K562 (cell line): Measurements from ENCODE around the gene KIFAP3. TPM values are rescaled to one million over a fixed set of nuclear protein-coding genes. Genes with fewer than 3 reads are reported as not detected.

Source experiments
- ATAC-seq: fragments of 200-7000 bp; cut with Tn5 transposase; 3 replicates; pipeline ENCODE4 v1.9.1; 2020; ENCODE audit warnings: moderate library complexity
- BruUV-seq: library from RNA; stranded (reverse); fragments of 400-500 nt; replicated peaks from 2 replicates; lab custom pipeline; 2021; lab: Mats Ljungman, UMichigan
- CTCF ChIA-PET: fragments of 300-600 bp; formaldehyde crosslinking; extraction: SDS; loops from one replicate; lab custom pipeline; 2021; ENCODE audit warnings: low intra/inter-chr PET ratio; lab: Yijun Ruan, JAX
- POLR2A ChIA-PET: fragments of 300-600, 350-650 bp; sonication (Branson Sonifier 250); formaldehyde crosslinking; extraction: SDS; loops from one replicate; lab custom pipeline; 2021; ENCODE audit warnings: antibody characterized with exemption, inconsistent platforms; lab: Yijun Ruan, JAX
- DNase-seq, 4 experiments: peaks; one replicate each; pipeline versions ENCODE4 v3.0.0 to v3.0.0-alpha.2; 2011 to 2018; ENCODE audit warnings: low spot score in 3 of 4, mixed read lengths in 3 of 4; ENCODE audit errors: extremely low read depth in 1 of 4
- FAIRE-seq: peaks from 2 replicates; lab custom pipeline; 2011; peaks lifted over from hg19 to GRCh38; lab: Jason Lieb, UNC
- H2AFZ ChIP-seq: 2 replicates; pipeline ENCODE4 v1.6.0; 2011; ENCODE audit warnings: low read depth, low read length, control low read depth, inconsistent platforms
- H3K27ac ChIP-seq: fragments of 200-600 bp; 3 replicates; pipeline ENCODE4 v1.8.0; 2011; ENCODE audit warnings: low read depth, mild to moderate bottlenecking, control low read depth, inconsistent platforms, low read length, moderate library complexity, mixed read lengths; ENCODE audit errors: extremely low read depth
- H3K27me3 ChIP-seq, 2 experiments: fragments of 300-600 bp in 1 of 2; 2 replicates in 1 of 2; 3 replicates in 1 of 2; pipeline versions ENCODE4 v1.6.0 to v1.8.0; 2011; ENCODE audit warnings: inconsistent platforms in 2 of 2, low read length in 2 of 2, mild to moderate bottlenecking in 1 of 2, mixed read lengths in 1 of 2, moderate library complexity in 1 of 2; ENCODE audit not compliant: control insufficient read depth in 2 of 2, insufficient read depth in 2 of 2
- H3K36me3 ChIP-seq: fragments of 300-600 bp; 3 replicates; pipeline ENCODE4 v1.8.0; 2011; ENCODE audit warnings: mild to moderate bottlenecking, low read length, inconsistent platforms; ENCODE audit not compliant: control insufficient read depth, insufficient read depth
- H3K4me1 ChIP-seq, 2 experiments: fragments of 200-600 bp in 1 of 2; replicated peaks in 1 of 2; 2 replicates in 1 of 2; 3 replicates in 1 of 2; pipeline versions ENCODE4 v1.5.1 to v1.8.0; 2011; ENCODE audit warnings: inconsistent platforms in 2 of 2, low read length in 2 of 2, mild to moderate bottlenecking in 1 of 2, mixed read lengths in 1 of 2, moderate library complexity in 1 of 2; ENCODE audit not compliant: control insufficient read depth in 2 of 2, insufficient read depth in 2 of 2
- H3K4me2 ChIP-seq: 2 replicates; pipeline ENCODE4 v1.6.1; 2011; ENCODE audit warnings: low read length, control low read depth, inconsistent platforms, mixed read lengths; ENCODE audit not compliant: insufficient read depth
- H3K4me3 ChIP-seq: fragments of 200-600 bp; sonication (generic), shearing (Covaris generic); 2 replicates; pipeline ENCODE4 v1.5.1; 2016; ENCODE audit warnings: control low read depth, inconsistent platforms
- H3K79me2 ChIP-seq: fragments of 200-600 bp; 3 replicates; pipeline ENCODE4 v1.8.0; 2011; ENCODE audit warnings: low read length, inconsistent platforms; ENCODE audit not compliant: control insufficient read depth, insufficient read depth
- H3K9ac ChIP-seq, 2 experiments: 2 replicates each; pipeline versions ENCODE4 v1.6.0 to v1.6.1; 2011; ENCODE audit warnings: low read depth in 2 of 2, low read length in 2 of 2, control low read depth in 1 of 2, inconsistent platforms in 1 of 2, mild to moderate bottlenecking in 1 of 2, mixed read lengths in 1 of 2; ENCODE audit not compliant: insufficient read depth in 1 of 2
- H3K9me1 ChIP-seq: one replicate; pipeline ENCODE4 v1.6.0; 2011; ENCODE audit warnings: inconsistent platforms, mild to moderate bottlenecking, low read length, moderate library complexity; ENCODE audit not compliant: control insufficient read depth, insufficient read depth
- H3K9me3 ChIP-seq: replicated peaks from 2 replicates; pipeline ENCODE4 v1.5.1; 2011; ENCODE audit warnings: low read depth, low read length, inconsistent platforms; ENCODE audit not compliant: control insufficient read depth, insufficient read depth
- H4K20me1 ChIP-seq: replicated peaks from 2 replicates; pipeline ENCODE4 v1.6.1; 2011; ENCODE audit warnings: low read length, inconsistent platforms, mixed read lengths; ENCODE audit not compliant: control insufficient read depth, insufficient read depth
- FOXM1 ChIP-seq, 2 experiments: fragments of 450-650 bp in 1 of 2; sonication (generic) in 1 of 2; formaldehyde crosslinking in 1 of 2; IDR thresholded peaks; 2 replicates each; pipeline versions ENCODE4 v1.6.1 to v1.9.0; 2017 to 2022; ENCODE audit warnings: low read depth in 2 of 2, mild to moderate bottlenecking in 2 of 2, missing genetic modification reagents in 1 of 2, moderate library complexity in 1 of 2
- ZNF24 ChIP-seq: fragments of 450-650 bp; IDR thresholded peaks from 2 replicates; pipeline ENCODE4 v1.6.1; 2016
- WGBS: fragments of 100-300 bp; shearing (Covaris generic); methylation state at CpG from one replicate; pipeline ENCODE4 v1.1.6; 2016; ENCODE audit warnings: low coverage, mixed read lengths; ENCODE audit not compliant: insufficient coverage; ENCODE audit errors: missing lambda C conversion rate; 5-methylcytosine and 5-hydroxymethylcytosine counted together
- in situ Hi-C: fragments of 300-500 bp; cut with MboI; formaldehyde crosslinking; loops from 4 replicates; pipeline ENCODE4 v1.15.0; 2018; ENCODE audit warnings: inconsistent platforms, mixed read lengths
- intact Hi-C: fragments of 100-400 bp; cut with micrococcal nuclease; formaldehyde crosslinking; loops from 2 replicates; pipeline ENCODE4 v1.14.2; 2022
- polyA plus RNA-seq, 8 experiments: library from polyadenylated mRNA; depleted of rRNA in 4 of 8; stranded (reverse) in 5 of 8; unstranded in 3 of 8; fragments of >200 nt; fragmentation: Nextera tagmentation in 2 of 8; fragmentation: Illumina TruSeq in 1 of 8; extraction: Ambion mirVana in 2 of 8; extraction: Trizol in 1 of 8; gene quantifications; 2 replicates each; pipeline versions ENCODE4 v1.2.1 to v1.2.3, GENCODE V29; 2011 to 2014; ENCODE audit warnings: inconsistent platforms in 1 of 8, missing spikeins in 1 of 8
- total RNA-seq, 7 experiments: library from RNA; depleted of rRNA in 6 of 7; stranded (reverse); fragments of >200 nt in 6 of 7; fragmentation: Illumina TruSeq in 2 of 7; extraction: Trizol in 2 of 7; gene quantifications; 2 replicates each; pipeline versions ENCODE4 v1.2.1 to v1.2.3, GENCODE V29; 2011 to 2021; ENCODE audit warnings: low replicate concordance in 1 of 7
- TF ChIP-seq, protein P1 (sequence below), 2 experiments: fragments of 450-650 bp; formaldehyde crosslinking in 1 of 2; IDR thresholded peaks; 2 replicates each; pipeline versions ENCODE4 v1.4.0 to v1.6.1; 2014 to 2020; ENCODE audit warnings: mild to moderate bottlenecking in 2 of 2, borderline replicate concordance in 1 of 2, low read depth in 1 of 2

KIFAP3 gene
- total and polyA plus RNA-seq, 9 of the 15 experiments (the other 6 are each of a cell fraction or from before 2014, with no cell fraction given), result 8.8 to 17.5 (median 11.8) TPM

DNA sequence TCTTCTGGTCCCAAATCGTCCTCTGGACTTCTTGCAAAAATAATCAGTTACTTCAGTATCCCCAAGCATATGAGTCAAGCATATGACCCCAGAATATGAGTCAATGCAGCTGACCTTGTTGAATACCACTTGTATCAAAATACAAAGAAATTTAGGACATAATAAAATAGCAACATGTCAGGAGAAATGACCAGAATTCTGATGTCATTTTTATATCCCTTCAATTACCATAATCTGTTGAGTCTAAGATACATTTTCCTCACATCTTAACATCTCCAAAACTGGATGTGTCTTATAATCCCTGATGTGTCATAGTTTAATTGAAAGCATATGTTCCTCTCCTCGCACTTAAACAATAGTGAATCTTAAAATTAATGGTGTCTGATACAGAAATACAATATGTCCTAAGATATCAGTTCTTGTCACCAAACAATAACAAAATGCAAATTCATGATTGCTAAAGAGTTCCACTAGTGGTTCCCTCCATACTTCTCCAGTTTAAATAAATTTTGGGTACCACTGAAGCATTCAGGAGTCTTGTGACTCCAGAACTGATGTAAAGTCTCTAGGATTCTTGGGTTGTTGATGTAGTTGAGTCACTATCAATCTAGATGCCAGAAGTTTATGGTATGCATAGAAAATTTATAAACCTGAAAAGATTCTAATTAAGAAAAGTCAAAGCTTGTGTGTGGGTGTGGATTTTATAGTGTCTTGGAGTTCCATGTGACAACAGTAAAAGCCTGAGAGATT, 41.8 kb downstream of the KIFAP3 start:
- H3K27ac ChIP-seq, result no peak overlapping the region
- H3K27me3 ChIP-seq, result no peaks in the 10 kb centered on the region
- FAIRE-seq (no peak), ATAC-seq (no peak), DNase-seq (no peak)
- intact Hi-C loops, result no loop called here
- H3K4me1 ChIP-seq, result no peaks in the 10 kb centered on the region
- H3K4me2 ChIP-seq, result no peak overlapping the region
- CTCF ChIA-PET, result no interaction called here
- H3K4me3 ChIP-seq, result no peak overlapping the region
- no peak overlapping the region for H2AFZ ChIP-seq
- no TSS peak for BruUV-seq
- 8% methylated on average over 2 of the region's 2 CpGs for WGBS
- TF ChIP-seq, protein P1, sequence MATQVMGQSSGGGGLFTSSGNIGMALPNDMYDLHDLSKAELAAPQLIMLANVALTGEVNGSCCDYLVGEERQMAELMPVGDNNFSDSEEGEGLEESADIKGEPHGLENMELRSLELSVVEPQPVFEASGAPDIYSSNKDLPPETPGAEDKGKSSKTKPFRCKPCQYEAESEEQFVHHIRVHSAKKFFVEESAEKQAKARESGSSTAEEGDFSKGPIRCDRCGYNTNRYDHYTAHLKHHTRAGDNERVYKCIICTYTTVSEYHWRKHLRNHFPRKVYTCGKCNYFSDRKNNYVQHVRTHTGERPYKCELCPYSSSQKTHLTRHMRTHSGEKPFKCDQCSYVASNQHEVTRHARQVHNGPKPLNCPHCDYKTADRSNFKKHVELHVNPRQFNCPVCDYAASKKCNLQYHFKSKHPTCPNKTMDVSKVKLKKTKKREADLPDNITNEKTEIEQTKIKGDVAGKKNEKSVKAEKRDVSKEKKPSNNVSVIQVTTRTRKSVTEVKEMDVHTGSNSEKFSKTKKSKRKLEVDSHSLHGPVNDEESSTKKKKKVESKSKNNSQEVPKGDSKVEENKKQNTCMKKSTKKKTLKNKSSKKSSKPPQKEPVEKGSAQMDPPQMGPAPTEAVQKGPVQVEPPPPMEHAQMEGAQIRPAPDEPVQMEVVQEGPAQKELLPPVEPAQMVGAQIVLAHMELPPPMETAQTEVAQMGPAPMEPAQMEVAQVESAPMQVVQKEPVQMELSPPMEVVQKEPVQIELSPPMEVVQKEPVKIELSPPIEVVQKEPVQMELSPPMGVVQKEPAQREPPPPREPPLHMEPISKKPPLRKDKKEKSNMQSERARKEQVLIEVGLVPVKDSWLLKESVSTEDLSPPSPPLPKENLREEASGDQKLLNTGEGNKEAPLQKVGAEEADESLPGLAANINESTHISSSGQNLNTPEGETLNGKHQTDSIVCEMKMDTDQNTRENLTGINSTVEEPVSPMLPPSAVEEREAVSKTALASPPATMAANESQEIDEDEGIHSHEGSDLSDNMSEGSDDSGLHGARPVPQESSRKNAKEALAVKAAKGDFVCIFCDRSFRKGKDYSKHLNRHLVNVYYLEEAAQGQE (IDR thresholded peaks at IDR 0.05; ENCODE audit: borderline replicate concordance), result no peak
- TF ChIP-seq, protein P1 (CRISPR knock-in tag; IDR thresholded peaks at IDR 0.05; ENCODE audit: low read depth), result no peak
- no peak for TF ChIP-seq ZNF24
- TF ChIP-seq FOXM1 (IDR thresholded peaks at IDR 0.05; ENCODE audit: low read depth), result no peak
- TF ChIP-seq FOXM1 (CRISPR knock-in tag; IDR thresholded peaks at IDR 0.05; ENCODE audit: low read depth), result no peak
- H3K79me2 ChIP-seq, result no peaks in the 10 kb centered on the region
- H3K9me3 ChIP-seq, result no peaks in the 10 kb centered on the region
- no peaks in the 10 kb centered on the region for H3K9me1 ChIP-seq
- H3K9ac ChIP-seq, result no peak overlapping the region
- H3K36me3 ChIP-seq, result no peaks in the 10 kb centered on the region; the same call in 2 of the 3 replicates
- POLR2A ChIA-PET, result interaction anchor here (0.7 kb wide), 1 partner anchor 814 kb away, joined by 3 read pairs; no protein-coding TSS in a partner anchor
- no peaks in the 10 kb centered on the region for H4K20me1 ChIP-seq
- in situ Hi-C loops, result no loop called here
